Keratinocyte (primary cell): ENCODE results near the gene EGR4. TPM values are rescaled to one million over a fixed set of nuclear protein-coding genes. Genes with fewer than 3 reads are reported as not detected.
A peak's percentile ranks its signal among the peaks of the same experiment; 100 is the strongest.

ENCODE experiments used
- DNase-seq: peaks from one replicate; pipeline ENCODE4 v3.0.0-alpha.2; 2011; ENCODE audit warnings: low read depth, missing footprints, low spot score
- FAIRE-seq: peaks from 2 replicates; lab custom pipeline; 2011; peaks lifted over from hg19 to GRCh38; lab: Jason Lieb, UNC
- H2AFZ ChIP-seq: 2 replicates; pipeline ENCODE4 v1.6.0; 2012; ENCODE audit warnings: low read length, control low read depth, inconsistent platforms; ENCODE audit not compliant: control insufficient read depth
- H3K27ac ChIP-seq: 2 replicates; pipeline ENCODE4 v1.5.1; 2011; ENCODE audit warnings: low read length; ENCODE audit not compliant: control insufficient read depth, insufficient read depth
- H3K27me3 ChIP-seq: 3 replicates; pipeline ENCODE4 v1.6.0; 2011; ENCODE audit warnings: low read length; ENCODE audit not compliant: control insufficient read depth, insufficient read depth; ENCODE audit errors: extremely low read depth
- H3K36me3 ChIP-seq, 2 experiments: 2 replicates in 1 of 2; 3 replicates in 1 of 2; pipeline ENCODE4 v1.5.1; 2011; ENCODE audit warnings: low read length in 2 of 2, mild to moderate bottlenecking in 1 of 2; ENCODE audit not compliant: control insufficient read depth in 2 of 2, insufficient read depth in 2 of 2; ENCODE audit errors: extremely low read depth in 1 of 2
- H3K4me1 ChIP-seq: 3 replicates; pipeline ENCODE4 v1.5.1; 2011; ENCODE audit warnings: low read length; ENCODE audit not compliant: control insufficient read depth, insufficient read depth; ENCODE audit errors: extremely low read depth
- H3K4me2 ChIP-seq: 3 replicates; pipeline ENCODE4 v1.6.0; 2011; ENCODE audit warnings: low read depth, low read length; ENCODE audit not compliant: control insufficient read depth, insufficient read depth; ENCODE audit errors: extremely low read depth
- H3K4me3 ChIP-seq, 3 experiments: fragments of 200-600 bp in 1 of 3; sonication (generic) in 1 of 3; 2 replicates in 2 of 3; 3 replicates in 1 of 3; pipeline ENCODE4 v1.5.1; 2011 to 2016; ENCODE audit warnings: low read length in 3 of 3, mild to moderate bottlenecking in 3 of 3, control low read depth in 2 of 3, inconsistent platforms in 1 of 3, low read depth in 1 of 3, mixed read lengths in 1 of 3, mixed run types in 1 of 3, moderate library complexity in 1 of 3; ENCODE audit not compliant: control insufficient read depth in 2 of 3, insufficient read depth in 2 of 3; ENCODE audit errors: extremely low read depth in 1 of 3
- H3K79me2 ChIP-seq: 2 replicates; pipeline ENCODE4 v1.6.0; 2012; ENCODE audit warnings: low read length; ENCODE audit not compliant: control insufficient read depth, insufficient read depth
- H3K9ac ChIP-seq: 3 replicates; pipeline ENCODE4 v1.6.0; 2011; ENCODE audit warnings: low read length; ENCODE audit not compliant: control insufficient read depth, insufficient read depth; ENCODE audit errors: extremely low read depth
- H3K9me1 ChIP-seq: 3 replicates; pipeline ENCODE4 v1.6.0; 2011; ENCODE audit warnings: low read length; ENCODE audit not compliant: control insufficient read depth, insufficient read depth; ENCODE audit errors: extremely low read depth
- H3K9me3 ChIP-seq: 2 replicates; pipeline ENCODE4 v1.5.1; 2012; ENCODE audit warnings: low read depth, low read length; ENCODE audit not compliant: control insufficient read depth
- H4K20me1 ChIP-seq: 3 replicates; pipeline ENCODE4 v1.6.0; 2011; ENCODE audit warnings: low read length; ENCODE audit not compliant: control insufficient read depth, insufficient read depth; ENCODE audit errors: extremely low read depth
- CTCF ChIP-seq, 3 experiments: IDR thresholded peaks in 1 of 3; conservative IDR thresholded peaks in 1 of 3; optimal IDR thresholded peaks in 1 of 3; 2 replicates in 2 of 3; 3 replicates in 1 of 3; pipeline versions ENCODE3 to v1.5.1; 2011; ENCODE audit warnings: low read length in 3 of 3, mild to moderate bottlenecking in 3 of 3, moderate library complexity in 2 of 3, control low read depth in 1 of 3, inconsistent platforms in 1 of 3; ENCODE audit not compliant: insufficient read depth in 2 of 3; ENCODE audit errors: extremely low read depth in 1 of 3
- EZH2 ChIP-seq: IDR thresholded peaks from one replicate; pipeline ENCODE4 v1.6.1; 2012; ENCODE audit warnings: inconsistent platforms, mild to moderate bottlenecking, low read length, moderate library complexity
- dilution Hi-C: fragments of 300-500 bp; cut with MboI; formaldehyde crosslinking; loops from one replicate; pipeline ENCODE4 v1.7.0; 2020; ENCODE audit warnings: low sequenced_read_pairs; ENCODE audit not compliant: extremely low pct_ligation_motif_present
- polyA plus RNA-seq, 5 experiments: library from polyadenylated mRNA; depleted of rRNA in 3 of 5; stranded (reverse) in 3 of 5; stranded (forward) in 1 of 5; unstranded in 1 of 5; fragments of >200 nt; gene quantifications; 1 replicate in 1 of 5; 2 replicates in 3 of 5; 3 replicates in 1 of 5; pipeline versions ENCODE4 v1.2.1 to v1.2.3, GENCODE V29; 2011 to 2012; ENCODE audit warnings: missing spikeins in 2 of 5, low read depth in 1 of 5, low replicate concordance in 1 of 5

Gene EGR4
- polyA plus RNA-seq, 1 donor (not counting 4 experiments of a cell fraction or from before 2014, with no cell fraction given) = not detected

DNA sequence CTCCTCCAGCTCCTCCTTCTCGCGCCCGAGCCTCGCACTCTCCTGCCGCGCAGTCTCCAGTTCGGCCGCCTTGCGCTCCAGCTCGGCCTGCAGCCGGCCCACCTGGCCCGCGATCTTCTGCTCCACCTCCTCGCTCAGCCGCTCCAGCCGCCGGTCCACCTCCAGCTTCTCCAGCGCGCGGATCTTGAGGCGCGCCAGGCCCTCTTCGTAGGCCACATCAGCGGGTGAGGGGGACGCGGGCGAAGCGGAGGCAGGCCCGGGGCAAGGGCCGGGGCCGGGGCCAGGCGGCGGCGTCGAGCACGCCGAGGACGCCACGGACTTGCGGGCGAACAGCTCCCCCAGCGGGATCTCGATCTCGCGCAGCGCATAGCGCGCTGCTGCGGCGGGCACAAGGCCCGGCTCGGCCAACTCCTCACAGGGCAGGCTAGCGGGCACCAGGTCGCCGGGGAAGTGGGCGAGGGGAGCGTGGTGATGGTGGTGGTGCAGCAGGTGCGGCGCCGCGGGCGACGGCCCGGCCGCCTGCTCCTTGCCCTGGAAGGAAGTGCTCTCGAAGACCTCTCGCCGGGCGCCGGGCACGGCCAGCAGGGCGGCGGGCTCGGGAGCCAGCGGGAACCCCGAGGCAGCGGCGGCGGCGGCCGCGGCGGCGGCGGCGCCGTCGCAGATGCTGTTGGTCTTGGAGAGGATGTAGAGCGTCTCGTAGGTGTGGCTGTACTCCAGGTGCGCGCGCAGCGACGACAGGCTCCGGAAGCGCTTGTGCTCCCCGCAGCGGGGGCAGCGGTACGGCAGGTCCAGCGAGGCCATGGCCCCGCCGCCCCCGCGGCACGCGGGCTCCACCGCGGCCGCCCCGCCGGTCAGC, 24.3 kb downstream of the EGR4 start:
- Histone ChIP-seq H4K20me1 (no peaks in the 10 kb centered on the region), H2AFZ (peak overlapping the region; percentile 38), H3K36me3 (no peaks in the 10 kb centered on the region), H3K4me3 (peak overlapping the region; percentile 27 to 54 (median 32)), H3K9ac (no peak overlapping the region), H3K4me1 (peaks cover 7% of the 10 kb centered on the region), H3K9me1 (no peaks in the 10 kb centered on the region), H3K4me2 (peak overlapping the region; percentile 80), H3K27me3 (no peaks in the 10 kb centered on the region), H3K9me3 (no peaks in the 10 kb centered on the region), H3K79me2 (no peaks in the 10 kb centered on the region), H3K27ac (no peak overlapping the region)
- FAIRE-seq (no peak), DNase-seq (no peak)
- TF ChIP-seq EZH2 (no peak), CTCF (optimal IDR thresholded peaks at IDR 0.05 in 1 of 3, IDR thresholded peaks at IDR 0.05 in 1 of 3, conservative IDR thresholded peaks at IDR 0.05 in 1 of 3; ENCODE audit: extremely low read depth in 1 of 3, insufficient read depth in 2 of 3, low read length in 3 of 3) (peak; percentile 11 to 48 (median 47))
- dilution Hi-C loops = no loop called here

DNA sequence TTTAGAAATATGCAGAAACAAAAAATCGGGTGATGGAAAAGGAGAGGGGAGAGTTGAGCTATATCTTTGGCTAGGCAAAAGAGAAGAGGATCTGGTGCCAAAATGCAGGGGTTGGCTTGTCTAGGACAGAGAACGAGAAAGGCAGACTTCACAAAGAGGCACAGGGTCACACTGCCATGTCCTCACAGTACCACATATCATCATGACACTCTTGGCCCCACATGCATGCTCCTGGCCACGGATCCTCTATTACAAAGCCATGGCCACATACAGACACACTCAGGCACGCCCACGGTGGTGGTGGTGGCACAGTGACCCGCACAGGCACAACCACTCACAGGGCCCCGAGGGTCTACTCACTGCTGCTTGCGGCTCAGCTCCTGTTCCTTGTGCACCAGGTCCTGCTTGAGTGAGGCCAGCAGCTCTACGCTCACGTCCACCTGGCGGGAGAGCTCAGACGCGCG, 24.9 kb downstream of the EGR4 start:
- Histone ChIP-seq H3K27ac (no peak overlapping the region), H3K79me2 (no peaks in the 10 kb centered on the region), H3K36me3 (peaks cover 0 to 2% of the 10 kb centered on the region in 2 experiments), H3K9ac (no peak overlapping the region), H3K9me1 (no peaks in the 10 kb centered on the region), H3K4me3 (peak overlapping the region; percentile 21 to 26 (median 23)), H2AFZ (peak overlapping the region; percentile 3), H3K4me1 (peaks cover 7% of the 10 kb centered on the region), H4K20me1 (no peaks in the 10 kb centered on the region), H3K9me3 (no peaks in the 10 kb centered on the region), H3K4me2 (peak overlapping the region; percentile 80), H3K27me3 (no peaks in the 10 kb centered on the region)
- TF ChIP-seq CTCF (optimal IDR thresholded peaks at IDR 0.05 in 1 of 3, IDR thresholded peaks at IDR 0.05 in 1 of 3, conservative IDR thresholded peaks at IDR 0.05 in 1 of 3; ENCODE audit: extremely low read depth in 1 of 3, insufficient read depth in 2 of 3, low read length in 3 of 3) (no peak), EZH2 (no peak)
- dilution Hi-C loops = no loop called here
- FAIRE-seq = no peak
- DNase-seq = no peak
